ENCODE measurements around the gene GIT2.

- TF ChIP-seq CTCF (IDR thresholded peaks at IDR 0.05) (no peak), POLR2AphosphoS5 (IDR thresholded peaks at IDR 0.05; ENCODE audit: insufficient read depth in 1 of 2, low read depth in 1 of 2) (no peak), POLR2A (IDR thresholded peaks at IDR 0.05) (no peak)
Measured at GRCh38 chr12:110037315-110037714, 41.1 kb upstream of the GIT2 start.
